Activated T-cell treated with anti-CD3 and anti-CD28 coated beads for 1 hour (primary cell): ENCODE results near the gene MRPS9.

Experiments
- DNase-seq: peaks from one replicate; pipeline ENCODE4 v3.0.0-alpha.2; 2020; ENCODE audit warnings: low read depth

MRPS9 gene

GRCh38 chr2:105125428-105125827 lies 87.6 kb downstream of the MRPS9 start:
- DNase-seq: no peak

- DNase-seq: no peak
Observed at GRCh38 chr2:105125920-105126319, 88.1 kb downstream of the MRPS9 start.

- DNase-seq: no peak
Observed at GRCh38 chr2:105126336-105126735, 88.5 kb downstream of the MRPS9 start.

- DNase-seq: no peak
Observed at GRCh38 chr2:105127289-105127915, 89.5 kb downstream of the MRPS9 start.

- DNase-seq: no peak
Observed at GRCh38 chr2:105129722-105130232, 91.9 kb downstream of the MRPS9 start.

GRCh38 chr2:105130546-105130945 lies 92.7 kb downstream of the MRPS9 start:
- DNase-seq: no peak

- no peak for DNase-seq
Observed at GRCh38 chr2:105134081-105134480, 96.2 kb downstream of the MRPS9 start.

GRCh38 chr2:105135436-105135835 lies 97.6 kb downstream of the MRPS9 start:
- no peak for DNase-seq

- no peak for DNase-seq
Observed at GRCh38 chr2:105136394-105136793, 98.5 kb downstream of the MRPS9 start.

- no peak for DNase-seq
Observed at GRCh38 chr2:105138643-105139042, 100.8 kb downstream of the MRPS9 start.

GRCh38 chr2:105139556-105140239 lies 101.8 kb downstream of the MRPS9 start:
- DNase-seq: no peak

- no peak for DNase-seq
Observed at GRCh38 chr2:105140240-105140568, 102.3 kb downstream of the MRPS9 start.

- DNase-seq: no peak
Observed at GRCh38 chr2:105141099-105141614, 103.3 kb downstream of the MRPS9 start.

- no peak for DNase-seq
Observed at GRCh38 chr2:105142239-105142638, 104.4 kb downstream of the MRPS9 start.

GRCh38 chr2:105143094-105143466 lies 105.2 kb downstream of the MRPS9 start:
- DNase-seq: no peak

GRCh38 chr2:105143467-105144151 lies 105.7 kb downstream of the MRPS9 start:
- DNase-seq: no peak

GRCh38 chr2:105144152-105144940 lies 106.5 kb downstream of the MRPS9 start:
- DNase-seq: no peak

- DNase-seq: no peak
Observed at GRCh38 chr2:105144941-105145300, 107.1 kb downstream of the MRPS9 start.

- no peak for DNase-seq
Observed at GRCh38 chr2:105149272-105149671, 111.4 kb downstream of the MRPS9 start.
